ENCODE data around the gene KLHDC9. TPM values are rescaled to one million over a fixed set of nuclear protein-coding genes. Genes with fewer than 3 reads are reported as not detected.

Gene KLHDC9
- total and polyA plus RNA-seq, 2 of the 13 experiments (the other 11 are each of a cell fraction or from before 2014, with no cell fraction given): 2.9 TPM

DNA sequence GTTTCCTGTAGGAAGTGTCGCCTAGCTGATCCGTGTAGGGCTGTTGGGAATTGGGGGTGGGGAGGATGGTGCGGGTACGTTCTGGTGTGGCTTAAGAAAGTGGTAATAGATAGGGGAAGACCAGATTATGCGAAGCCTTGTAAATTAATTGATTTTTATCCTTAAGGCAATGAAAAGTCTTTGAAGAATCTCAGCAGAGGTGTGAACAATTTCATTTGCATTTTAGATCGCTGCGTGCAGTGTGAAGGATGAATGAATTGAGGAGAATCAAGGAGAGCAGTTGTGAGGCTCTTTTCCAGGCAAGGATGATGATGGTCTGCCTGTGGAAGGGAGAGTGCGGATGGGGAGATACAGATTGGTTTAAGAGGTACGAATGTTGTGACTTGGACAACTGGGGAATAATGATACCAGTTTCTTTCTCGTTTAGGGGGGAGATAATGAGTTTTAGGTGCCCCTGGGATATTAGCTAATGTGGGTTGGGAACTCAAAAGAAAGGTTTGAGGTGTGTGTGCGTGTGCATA lies 35.1 kb downstream of the KLHDC9 start (continued):
- TF ChIP-seq, protein P1, sequence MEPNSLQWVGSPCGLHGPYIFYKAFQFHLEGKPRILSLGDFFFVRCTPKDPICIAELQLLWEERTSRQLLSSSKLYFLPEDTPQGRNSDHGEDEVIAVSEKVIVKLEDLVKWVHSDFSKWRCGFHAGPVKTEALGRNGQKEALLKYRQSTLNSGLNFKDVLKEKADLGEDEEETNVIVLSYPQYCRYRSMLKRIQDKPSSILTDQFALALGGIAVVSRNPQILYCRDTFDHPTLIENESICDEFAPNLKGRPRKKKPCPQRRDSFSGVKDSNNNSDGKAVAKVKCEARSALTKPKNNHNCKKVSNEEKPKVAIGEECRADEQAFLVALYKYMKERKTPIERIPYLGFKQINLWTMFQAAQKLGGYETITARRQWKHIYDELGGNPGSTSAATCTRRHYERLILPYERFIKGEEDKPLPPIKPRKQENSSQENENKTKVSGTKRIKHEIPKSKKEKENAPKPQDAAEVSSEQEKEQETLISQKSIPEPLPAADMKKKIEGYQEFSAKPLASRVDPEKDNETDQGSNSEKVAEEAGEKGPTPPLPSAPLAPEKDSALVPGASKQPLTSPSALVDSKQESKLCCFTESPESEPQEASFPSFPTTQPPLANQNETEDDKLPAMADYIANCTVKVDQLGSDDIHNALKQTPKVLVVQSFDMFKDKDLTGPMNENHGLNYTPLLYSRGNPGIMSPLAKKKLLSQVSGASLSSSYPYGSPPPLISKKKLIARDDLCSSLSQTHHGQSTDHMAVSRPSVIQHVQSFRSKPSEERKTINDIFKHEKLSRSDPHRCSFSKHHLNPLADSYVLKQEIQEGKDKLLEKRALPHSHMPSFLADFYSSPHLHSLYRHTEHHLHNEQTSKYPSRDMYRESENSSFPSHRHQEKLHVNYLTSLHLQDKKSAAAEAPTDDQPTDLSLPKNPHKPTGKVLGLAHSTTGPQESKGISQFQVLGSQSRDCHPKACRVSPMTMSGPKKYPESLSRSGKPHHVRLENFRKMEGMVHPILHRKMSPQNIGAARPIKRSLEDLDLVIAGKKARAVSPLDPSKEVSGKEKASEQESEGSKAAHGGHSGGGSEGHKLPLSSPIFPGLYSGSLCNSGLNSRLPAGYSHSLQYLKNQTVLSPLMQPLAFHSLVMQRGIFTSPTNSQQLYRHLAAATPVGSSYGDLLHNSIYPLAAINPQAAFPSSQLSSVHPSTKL (CRISPR knock-in tag; IDR thresholded peaks at IDR 0.05): no peak
- TF ChIP-seq, protein P2, sequence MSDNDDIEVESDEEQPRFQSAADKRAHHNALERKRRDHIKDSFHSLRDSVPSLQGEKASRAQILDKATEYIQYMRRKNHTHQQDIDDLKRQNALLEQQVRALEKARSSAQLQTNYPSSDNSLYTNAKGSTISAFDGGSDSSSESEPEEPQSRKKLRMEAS (IDR thresholded peaks at IDR 0.05): no peak
- TF ChIP-seq ZNF772 (CRISPR knock-in tag; IDR thresholded peaks at IDR 0.05) (0 out of 2 replicates have a peak, but pooled peaks have one; percentile 23), ZMAT3 (CRISPR knock-in tag; conservative IDR thresholded peaks at IDR 0.05) (no peak)

DNA sequence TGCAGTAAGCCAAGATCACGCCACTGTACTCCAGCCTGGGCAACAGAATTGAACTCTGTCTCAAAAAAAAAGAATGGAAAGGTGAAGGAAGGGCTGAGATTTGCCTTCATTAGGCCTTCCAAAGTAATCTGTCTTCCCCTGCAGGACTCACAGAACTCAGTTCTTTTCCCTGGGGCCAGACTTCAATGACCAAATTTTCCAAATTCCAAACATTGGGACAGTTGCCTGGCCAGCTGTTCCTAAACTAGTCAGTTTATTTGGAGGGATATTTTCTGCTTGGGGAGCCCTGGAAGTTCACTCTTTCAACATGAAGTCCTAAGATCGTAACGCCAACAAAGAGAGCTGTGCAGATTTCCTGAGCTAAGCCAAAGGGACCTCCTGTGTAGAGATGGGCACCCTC lies 39.7 kb downstream of the KLHDC9 start:
- H3K9ac ChIP-seq (ENCODE audit: insufficient read depth, low read depth, low read length): no peak overlapping the region
- WGBS (ENCODE audit: low lambda C conversion rate): 97% methylated on average over 3 of the region's 3 CpGs
- ATAC-seq (no peak), DNase-seq (ENCODE audit: low spot score) (no peak), FAIRE-seq (no peak)
- CTCF ChIA-PET (ENCODE audit: low intra/inter-chr PET ratio, low total read pairs): no interaction called here
- H3K36me3 ChIP-seq (replicated peaks in 1 of 2; ENCODE audit: control insufficient read depth in 1 of 2, insufficient read depth in 2 of 2, low read length in 2 of 2): no peaks in the 10 kb centered on the region
- H3K27me3 ChIP-seq (ENCODE audit: control insufficient read depth in 1 of 2, insufficient read depth in 2 of 2, low read length in 2 of 2): no peaks in the 10 kb centered on the region; a peak in 1 of 5 replicates
- no peak overlapping the region for H3K4me3 ChIP-seq (replicated peaks in 1 of 3; ENCODE audit: insufficient read depth in 1 of 3, low read depth in 2 of 3, low read length in 3 of 3)
- no TSS peak for BruUV-seq (replicated peaks)
- H3K79me2 ChIP-seq (ENCODE audit: insufficient read depth, low read length): peaks cover 9% of the 10 kb centered on the region
- no peak overlapping the region for H3K4me2 ChIP-seq (ENCODE audit: low read depth, low read length)
- H3K27ac ChIP-seq (ENCODE audit: extremely low read length, insufficient read depth, low read length): no peak overlapping the region
- in situ Hi-C loops (cut with HindIII; ENCODE audit: extremely low pct_ligation_motif_present, low pct_unique_long_range_greater_than_20kb) (no loop called here), intact Hi-C loops (cut with micrococcal nuclease; ENCODE audit: unreplicated experiment) (loop anchor here (2.0 to 10.0 kb wide), 2 partner anchors 41 to 143 kb away; no protein-coding TSS in a partner anchor)
- no peak for TF ChIP-seq ZNF891 (CRISPR knock-in tag; IDR thresholded peaks at IDR 0.05)
- no peak for TF ChIP-seq NONO (IDR thresholded peaks at IDR 0.05)
- no peak for TF ChIP-seq NONO (CRISPR knock-in tag; conservative IDR thresholded peaks at IDR 0.05)
- TF ChIP-seq, protein P3, sequence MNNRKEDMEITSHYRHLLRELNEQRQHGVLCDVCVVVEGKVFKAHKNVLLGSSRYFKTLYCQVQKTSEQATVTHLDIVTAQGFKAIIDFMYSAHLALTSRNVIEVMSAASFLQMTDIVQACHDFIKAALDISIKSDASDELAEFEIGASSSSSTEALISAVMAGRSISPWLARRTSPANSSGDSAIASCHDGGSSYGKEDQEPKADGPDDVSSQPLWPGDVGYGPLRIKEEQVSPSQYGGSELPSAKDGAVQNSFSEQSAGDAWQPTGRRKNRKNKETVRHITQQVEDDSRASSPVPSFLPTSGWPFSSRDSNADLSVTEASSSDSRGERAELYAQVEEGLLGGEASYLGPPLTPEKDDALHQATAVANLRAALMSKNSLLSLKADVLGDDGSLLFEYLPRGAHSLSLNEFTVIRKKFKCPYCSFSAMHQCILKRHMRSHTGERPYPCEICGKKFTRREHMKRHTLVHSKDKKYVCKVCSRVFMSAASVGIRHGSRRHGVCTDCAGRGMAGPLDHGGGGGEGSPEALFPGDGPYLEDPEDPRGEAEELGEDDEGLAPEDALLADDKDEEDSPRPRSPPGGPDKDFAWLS (CRISPR knock-in tag; IDR thresholded peaks at IDR 0.05; ENCODE audit: borderline replicate concordance): no peak
- TF ChIP-seq GFI1 (CRISPR knock-in tag; IDR thresholded peaks at IDR 0.05; ENCODE audit: borderline replicate concordance): no peak
- TF ChIP-seq, protein P4, sequence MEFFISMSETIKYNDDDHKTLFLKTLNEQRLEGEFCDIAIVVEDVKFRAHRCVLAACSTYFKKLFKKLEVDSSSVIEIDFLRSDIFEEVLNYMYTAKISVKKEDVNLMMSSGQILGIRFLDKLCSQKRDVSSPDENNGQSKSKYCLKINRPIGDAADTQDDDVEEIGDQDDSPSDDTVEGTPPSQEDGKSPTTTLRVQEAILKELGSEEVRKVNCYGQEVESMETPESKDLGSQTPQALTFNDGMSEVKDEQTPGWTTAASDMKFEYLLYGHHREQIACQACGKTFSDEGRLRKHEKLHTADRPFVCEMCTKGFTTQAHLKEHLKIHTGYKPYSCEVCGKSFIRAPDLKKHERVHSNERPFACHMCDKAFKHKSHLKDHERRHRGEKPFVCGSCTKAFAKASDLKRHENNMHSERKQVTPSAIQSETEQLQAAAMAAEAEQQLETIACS (CRISPR knock-in tag; IDR thresholded peaks at IDR 0.05): no peak
- no peak for TF ChIP-seq NCOA2 (CRISPR knock-in tag; IDR thresholded peaks at IDR 0.05)
- TF ChIP-seq, protein P5, sequence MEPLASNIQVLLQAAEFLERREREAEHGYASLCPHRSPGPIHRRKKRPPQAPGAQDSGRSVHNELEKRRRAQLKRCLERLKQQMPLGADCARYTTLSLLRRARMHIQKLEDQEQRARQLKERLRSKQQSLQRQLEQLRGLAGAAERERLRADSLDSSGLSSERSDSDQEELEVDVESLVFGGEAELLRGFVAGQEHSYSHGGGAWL (CRISPR knock-in tag; IDR thresholded peaks at IDR 0.05): no peak
- H3K9me3 ChIP-seq (ENCODE audit: low read length): no peaks in the 10 kb centered on the region
- no peak overlapping the region for H2AFZ ChIP-seq (ENCODE audit: low read length)
- POLR2A ChIA-PET: no interaction called here
- H4K20me1 ChIP-seq (ENCODE audit: insufficient read depth, low read length): no peaks in the 10 kb centered on the region
- peaks cover 7% of the 10 kb centered on the region; the same call in 1 of the 2 replicates for H3K4me1 ChIP-seq (ENCODE audit: insufficient read depth, low read length)

Data from HepG2 (cell line).